Left colon (tissue), 2 donors: ENCODE results near the gene SLC16A8. TPM values are rescaled to one million over a fixed set of nuclear protein-coding genes. Genes with fewer than 3 reads are reported as not detected.

Experiments
- ATAC-seq: fragments of 200-7000 bp; cut with Tn5 transposase; one replicate; pipeline ENCODE4 v1.9.1; 2020; ENCODE audit warnings: mild to moderate bottlenecking, moderate library complexity
- DNase-seq, 2 donors: peaks; one replicate each; pipeline ENCODE4 v3.0.0-alpha.2; 2020
- intact Hi-C, 2 donors: fragments of 100-400 bp; cut with DNase I in 1 of 2; cut with micrococcal nuclease in 1 of 2; formaldehyde crosslinking; loops; one replicate each; pipeline versions ENCODE4 v1.11.2 to v1.14.0; 2022; cut with DNase I, micrococcal nuclease
- total RNA-seq, 2 donors: library from RNA; stranded (reverse); fragmentation: NEBNext Ultra II Directional; extraction: Animal tissue kit (Norgen Biotek cat#: 25700); gene quantifications; one replicate each; pipeline ENCODE4 v1.2.1, GENCODE V29; 2021
- donor health status: DM: no; HTN: no; CAD: no.
- donor health status: DM: yes; HTN: yes; CAD: no.

SLC16A8 gene
- total RNA-seq, 2 donors from 2014 or later = not detected

DNA sequence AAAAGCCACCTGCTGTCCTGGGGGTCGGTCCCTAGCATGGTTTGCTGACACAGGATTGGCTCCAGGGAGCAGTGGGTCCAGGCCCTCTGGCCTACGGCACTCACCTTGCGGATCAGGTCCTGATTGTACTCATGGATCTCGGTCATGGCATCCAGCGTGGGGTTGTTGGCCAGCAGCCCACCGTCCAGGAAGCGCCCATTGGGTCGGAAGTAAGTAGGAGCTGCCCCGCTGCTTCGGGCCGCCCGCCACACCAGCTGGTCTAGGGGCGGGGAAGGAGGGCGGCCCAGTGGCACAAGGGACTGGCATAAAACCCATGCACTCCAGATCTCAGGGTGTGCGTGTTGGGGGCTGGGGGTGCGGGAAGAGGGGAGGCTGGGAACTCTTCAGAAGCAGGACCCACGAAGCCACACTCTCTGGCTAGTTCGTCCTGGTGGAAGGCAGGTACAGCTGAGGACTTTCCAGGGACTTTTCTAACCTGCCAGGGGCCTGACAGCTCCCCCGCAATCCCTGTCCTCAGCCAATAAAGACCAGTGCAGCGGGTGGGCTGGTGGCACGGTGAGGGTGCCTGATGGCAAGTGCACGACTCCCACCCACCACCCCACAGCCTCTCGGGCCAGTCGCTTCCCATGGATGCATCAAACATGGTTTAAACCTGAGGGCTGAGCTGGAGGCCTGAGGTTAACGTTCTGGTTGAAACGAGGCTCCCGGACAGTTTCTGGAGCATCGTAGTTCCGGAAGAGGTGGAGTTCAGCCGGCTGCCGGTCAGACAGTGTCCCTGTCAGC, 31.6 kb upstream of the SLC16A8 start:
- no peak for ATAC-seq
- intact Hi-C loops = no loop called here
- no peak for DNase-seq

DNA sequence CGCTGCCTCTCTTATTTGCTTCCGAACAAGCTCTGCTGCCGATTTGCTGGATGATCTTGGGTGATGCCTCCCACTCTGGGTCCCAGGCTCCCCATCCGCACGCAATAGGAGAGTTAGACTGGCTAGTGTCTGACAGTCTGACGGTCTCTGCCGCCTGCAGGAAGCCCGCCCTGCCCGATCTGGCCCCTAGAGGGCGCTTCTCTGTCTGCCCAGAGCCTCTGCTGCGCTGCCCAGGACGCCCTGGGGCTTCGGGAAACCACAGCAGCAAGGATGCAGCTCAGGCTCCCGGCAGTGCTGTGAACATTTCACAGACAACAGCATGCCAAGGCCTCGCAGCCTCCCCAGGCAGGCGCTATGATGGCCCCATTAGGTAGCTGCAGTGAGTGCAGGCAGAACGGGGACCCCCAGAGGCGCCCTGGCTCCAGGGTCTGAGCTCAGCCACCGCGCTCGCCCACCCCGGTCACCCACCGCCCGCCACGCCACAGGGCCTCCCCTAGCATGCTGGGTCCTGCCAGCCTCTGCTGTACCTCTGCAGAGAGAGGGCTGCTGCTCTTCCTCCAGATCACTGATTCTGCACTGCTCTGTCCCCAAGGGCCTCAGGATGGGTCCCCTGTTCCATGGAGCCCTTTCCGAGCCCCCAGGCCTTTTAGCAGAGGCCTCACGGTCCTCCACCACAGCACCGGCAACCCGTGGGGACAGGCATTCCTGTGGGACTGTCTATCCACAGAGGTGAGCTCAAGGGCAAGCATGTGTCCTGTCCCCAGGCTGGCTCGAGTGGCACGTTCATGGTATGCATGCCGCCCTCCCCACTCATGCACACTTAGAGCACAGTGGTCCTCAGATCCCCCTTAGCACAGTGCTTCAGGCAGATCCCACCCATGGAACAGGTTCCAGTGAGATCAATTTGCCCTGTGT, 30.8 kb upstream of the SLC16A8 start:
- intact Hi-C loops = no loop called here
- ATAC-seq (peak; percentile 26), DNase-seq (peak; percentile 74 to 91)

DNA sequence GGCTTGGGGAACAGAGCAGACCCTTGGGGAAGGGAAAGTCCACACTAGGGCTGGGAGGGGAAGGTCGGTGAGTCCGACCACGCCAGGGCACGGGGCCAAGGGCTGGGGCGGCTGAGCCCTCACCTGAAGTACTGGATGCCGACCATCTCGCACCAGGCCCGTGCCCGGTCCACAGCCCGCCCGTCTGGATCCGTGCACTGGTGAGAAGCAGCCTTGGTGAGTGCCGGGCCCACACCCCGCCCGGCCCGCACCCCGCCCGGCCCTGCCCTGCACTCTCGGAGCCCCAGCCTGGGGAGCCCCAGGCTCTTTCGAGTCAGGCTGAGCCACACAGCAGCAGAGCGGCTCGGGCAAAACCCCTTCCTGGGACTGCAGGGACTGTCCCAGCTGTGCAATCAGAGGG, 28.4 kb upstream of the SLC16A8 start:
- DNase-seq (peak; percentile 38 to 57), ATAC-seq (peak; percentile 33)

DNA sequence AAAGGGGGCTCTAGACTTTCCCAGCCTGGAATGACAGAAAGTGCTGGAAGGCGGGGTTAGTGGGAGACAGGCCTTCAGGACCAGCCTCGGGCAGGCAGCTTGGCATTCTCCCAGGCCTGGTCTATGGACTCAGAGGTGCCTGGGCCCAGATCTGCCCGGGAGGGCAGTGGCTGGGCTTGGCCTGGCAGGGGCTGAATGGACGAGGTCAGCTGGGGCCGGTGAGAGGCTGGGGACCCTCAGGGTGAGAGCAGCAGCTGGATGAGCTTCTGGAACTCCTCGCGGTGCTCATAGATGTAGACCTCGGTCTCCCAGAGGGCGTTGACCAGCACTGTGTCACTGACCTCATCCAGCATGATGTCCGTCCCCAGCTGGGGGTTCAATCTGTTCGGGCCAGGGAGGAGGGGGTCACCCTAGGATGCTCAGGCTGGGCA, 28.0 kb upstream of the SLC16A8 start:
- DNase-seq (peak; percentile 70 to 72), ATAC-seq (peak; percentile 27)
- intact Hi-C loops = no loop called here

More for the DNA sequence above, 28.4 kb upstream of the SLC16A8 start:
- intact Hi-C loops = no loop called here

DNA sequence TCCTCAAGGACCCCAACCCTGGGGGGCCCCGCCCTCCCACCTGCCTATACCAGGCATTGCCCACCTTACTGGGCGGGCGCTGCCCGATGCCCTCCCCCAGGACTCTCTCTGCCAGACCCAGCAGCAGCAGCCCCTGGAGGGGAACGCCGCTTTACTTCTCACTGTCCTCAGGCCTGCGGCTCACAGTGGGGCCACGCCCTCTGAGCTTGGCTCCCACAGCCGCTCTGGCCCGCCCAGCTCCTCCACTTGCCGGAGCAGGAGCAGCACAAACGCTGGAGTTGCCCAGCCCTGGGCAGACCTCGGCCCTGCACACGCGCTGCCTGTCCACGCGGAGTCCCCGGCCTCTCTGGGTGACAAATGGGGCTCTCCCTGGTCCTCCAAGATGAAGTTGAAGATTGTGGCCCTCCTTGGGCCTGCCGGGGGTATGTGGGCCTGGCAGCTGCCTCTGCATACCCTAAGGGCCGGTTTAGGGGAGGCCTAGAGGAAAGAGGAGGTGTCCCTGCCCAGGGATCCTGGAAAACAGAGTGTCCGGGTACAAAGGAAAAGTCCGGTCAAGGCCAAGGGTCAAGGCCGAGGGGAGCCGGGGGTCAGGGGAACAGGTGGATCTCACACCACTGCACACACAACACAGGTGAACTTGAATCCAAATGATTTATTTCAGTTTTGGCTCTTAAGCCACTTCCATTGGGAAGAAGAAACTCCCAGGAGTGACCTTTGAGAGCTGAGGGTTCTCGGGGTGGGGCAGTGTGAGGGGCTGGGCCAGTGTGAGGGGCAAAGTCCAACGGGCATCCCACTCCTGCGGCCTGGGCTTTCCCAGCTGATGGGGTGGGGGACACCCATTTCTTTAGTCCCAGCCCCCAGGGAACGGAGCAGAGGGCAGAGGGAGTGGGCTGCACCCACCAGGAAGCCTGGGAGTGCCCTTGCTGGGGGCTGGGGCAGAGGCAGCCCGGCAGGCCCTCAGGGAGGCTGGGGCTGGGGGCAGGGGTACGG, 27.2 kb upstream of the SLC16A8 start:
- peak; percentile 64 for ATAC-seq
- intact Hi-C loops = no loop called here
- DNase-seq = peak; percentile 73 to 79

DNA sequence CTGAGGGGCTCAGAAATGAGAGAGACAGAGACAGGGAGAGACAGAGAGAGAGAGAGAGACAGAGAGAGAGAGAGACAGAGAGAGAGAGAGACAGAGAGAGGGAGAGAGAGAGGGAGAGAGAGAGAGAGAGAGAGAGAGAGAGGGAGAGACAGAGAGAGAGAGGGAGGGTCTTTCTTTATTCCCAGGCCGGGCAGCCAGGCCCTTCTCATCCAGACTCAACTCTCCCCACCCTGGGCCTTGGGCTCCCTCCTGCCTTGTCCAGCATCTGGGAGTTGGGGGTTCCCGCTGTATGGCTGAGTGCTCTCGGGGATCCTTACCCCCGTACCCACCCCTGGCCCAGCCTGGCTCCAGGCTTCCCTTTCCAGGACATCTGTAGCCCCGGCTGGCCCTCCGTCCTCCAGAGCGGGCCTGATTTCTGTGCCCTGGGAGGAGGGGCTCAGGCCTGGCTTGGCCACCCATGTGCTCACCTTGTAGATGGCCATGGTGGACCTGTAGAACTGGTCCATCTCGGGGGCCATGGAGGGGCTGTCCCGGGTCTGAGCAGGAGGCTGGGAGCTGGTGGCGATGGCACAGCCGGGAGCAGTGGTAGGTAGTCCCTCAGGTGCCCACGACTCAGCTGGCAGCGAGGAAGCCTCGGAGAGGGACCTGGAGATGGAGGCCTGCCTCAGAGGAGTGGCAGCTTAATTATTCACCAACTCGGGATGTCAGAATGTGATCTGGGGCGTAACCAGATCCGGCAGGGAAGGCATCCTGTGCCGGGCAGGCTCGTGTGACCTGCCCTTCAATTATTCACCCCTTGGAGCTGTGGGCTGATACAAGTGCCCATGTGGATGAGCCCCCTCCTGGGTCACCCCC, 26.3 kb upstream of the SLC16A8 start, which contains the start of gene BAIAP2L2:
Gene BAIAP2L2, minus strand, starts transcription at position 677 of the 855 bp plus-strand sequence. Its CDS starts 159 bp downstream, at position 518.
- ATAC-seq = peak; percentile 65
- intact Hi-C loops = no loop called here

DNA sequence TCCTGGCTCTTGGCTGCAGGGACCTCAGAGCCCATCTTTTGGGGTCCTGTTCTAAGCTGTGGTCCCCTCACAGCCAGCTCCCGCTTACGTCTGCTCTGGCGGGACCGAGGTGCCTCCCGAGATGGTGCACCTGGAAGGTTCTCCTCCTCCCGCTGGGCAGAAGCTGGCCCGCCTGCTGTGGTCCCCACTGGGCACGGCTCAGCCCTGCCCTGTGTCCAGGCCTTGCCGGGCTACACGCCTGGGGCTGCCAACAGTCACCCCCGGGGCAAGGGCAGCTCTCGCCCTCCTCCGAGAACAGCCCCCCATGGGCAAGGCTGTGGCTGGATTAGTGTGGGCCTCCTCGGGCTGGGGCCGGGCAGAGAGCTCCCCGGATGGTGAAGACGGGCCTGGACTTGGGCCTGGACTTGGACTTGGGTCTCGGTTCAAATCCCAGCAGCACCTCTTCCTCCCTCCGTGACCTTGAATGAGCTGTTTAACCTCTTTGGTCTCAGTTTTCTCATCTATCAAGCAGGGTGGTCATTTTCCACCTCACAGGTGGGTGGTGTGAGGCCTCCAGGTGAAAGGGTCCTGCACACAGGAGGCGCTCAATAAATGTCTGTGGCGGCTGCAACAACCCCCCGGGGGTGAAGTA, 25.5 kb upstream of the SLC16A8 start:
- ATAC-seq = no peak

More for the DNA sequence above, 26.3 kb upstream of the SLC16A8 start, which contains the start of gene BAIAP2L2:
- peak; percentile 74 to 82 for DNase-seq

DNA sequence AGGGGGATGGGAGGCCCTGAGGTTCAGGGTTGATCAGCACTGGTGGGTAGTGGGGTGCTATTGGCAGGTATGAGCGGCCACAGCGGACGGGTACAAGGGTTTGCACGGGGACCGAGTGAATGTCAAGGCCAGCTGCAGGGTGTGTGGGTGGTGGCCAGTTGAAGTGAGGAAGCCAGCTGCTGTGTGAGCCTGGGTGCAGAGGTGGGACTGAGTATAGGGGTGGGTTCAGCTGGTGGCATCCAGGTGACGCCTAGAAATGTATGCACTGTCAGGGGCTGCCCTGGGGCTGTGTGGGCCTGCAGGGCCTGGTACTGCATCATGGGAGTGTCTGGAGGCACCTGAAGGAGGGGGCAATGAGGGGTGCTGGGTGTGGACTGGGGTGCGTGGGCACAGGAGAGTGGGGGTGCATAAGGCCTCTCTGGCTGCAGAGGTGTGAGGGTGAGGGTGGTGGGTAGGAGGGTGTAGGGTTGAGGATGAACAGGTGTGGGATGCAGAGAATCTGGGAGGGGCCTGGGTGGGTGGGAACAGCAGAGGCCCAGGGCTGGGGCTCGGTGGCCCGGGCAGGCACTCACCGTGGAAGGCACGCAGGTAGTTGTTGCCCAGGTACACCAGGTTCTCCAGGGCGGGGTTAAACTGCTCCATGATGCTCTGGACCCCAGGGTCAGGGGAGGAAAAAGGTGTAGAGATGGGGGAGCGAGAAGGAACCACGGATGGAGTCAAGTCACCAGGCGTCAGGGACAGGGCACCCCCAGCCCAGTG, 24.8 kb upstream of the SLC16A8 start:
- DNase-seq (peak; percentile 27 to 56), ATAC-seq (no peak)
- intact Hi-C loops = no loop called here

More for the DNA sequence above, 25.5 kb upstream of the SLC16A8 start:
- intact Hi-C loops = no loop called here
- no peak for DNase-seq

DNA sequence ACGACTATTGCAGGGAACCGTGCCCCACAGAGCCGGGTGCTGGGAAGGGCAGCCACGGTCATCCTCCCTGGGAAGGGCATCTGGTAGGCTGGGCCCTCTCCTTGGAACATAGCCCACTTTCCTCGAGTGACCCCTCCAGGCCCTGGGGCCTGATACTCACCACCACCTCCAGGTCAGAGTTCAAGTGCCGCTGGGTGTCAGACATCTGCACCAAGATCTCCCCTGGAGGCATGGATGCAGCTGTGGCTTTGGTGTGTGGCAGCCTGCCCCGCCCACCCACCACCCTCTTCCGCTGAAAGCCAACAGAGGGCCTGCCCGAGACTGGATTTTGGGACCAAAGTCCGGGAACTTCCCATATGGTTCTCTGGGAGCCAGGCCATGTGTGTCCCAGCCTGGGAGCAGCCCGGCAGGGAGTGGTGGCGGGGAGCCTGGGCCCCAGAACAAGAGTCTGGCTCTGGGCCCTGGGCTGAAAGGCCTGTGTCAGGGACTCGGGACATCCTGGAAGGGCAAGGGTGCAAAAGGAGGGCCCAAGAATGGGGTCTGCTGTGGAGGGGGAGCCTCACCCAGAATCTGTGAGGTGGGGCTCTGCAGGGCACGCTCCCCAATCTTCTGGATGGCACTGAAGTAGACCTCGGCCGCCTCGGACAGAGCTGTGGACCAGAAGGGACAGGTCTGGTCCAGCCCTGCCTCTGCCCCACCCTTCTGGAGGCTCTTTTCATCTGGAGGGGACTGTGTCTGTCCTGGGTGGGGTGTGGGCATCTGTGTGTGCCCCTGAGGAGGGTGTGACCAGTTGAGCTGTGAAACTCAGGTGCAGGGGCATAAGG, 23.9 kb upstream of the SLC16A8 start:
- intact Hi-C loops = no loop called here
- DNase-seq (peak; percentile 74 to 88), ATAC-seq (peak; percentile 46)

DNA sequence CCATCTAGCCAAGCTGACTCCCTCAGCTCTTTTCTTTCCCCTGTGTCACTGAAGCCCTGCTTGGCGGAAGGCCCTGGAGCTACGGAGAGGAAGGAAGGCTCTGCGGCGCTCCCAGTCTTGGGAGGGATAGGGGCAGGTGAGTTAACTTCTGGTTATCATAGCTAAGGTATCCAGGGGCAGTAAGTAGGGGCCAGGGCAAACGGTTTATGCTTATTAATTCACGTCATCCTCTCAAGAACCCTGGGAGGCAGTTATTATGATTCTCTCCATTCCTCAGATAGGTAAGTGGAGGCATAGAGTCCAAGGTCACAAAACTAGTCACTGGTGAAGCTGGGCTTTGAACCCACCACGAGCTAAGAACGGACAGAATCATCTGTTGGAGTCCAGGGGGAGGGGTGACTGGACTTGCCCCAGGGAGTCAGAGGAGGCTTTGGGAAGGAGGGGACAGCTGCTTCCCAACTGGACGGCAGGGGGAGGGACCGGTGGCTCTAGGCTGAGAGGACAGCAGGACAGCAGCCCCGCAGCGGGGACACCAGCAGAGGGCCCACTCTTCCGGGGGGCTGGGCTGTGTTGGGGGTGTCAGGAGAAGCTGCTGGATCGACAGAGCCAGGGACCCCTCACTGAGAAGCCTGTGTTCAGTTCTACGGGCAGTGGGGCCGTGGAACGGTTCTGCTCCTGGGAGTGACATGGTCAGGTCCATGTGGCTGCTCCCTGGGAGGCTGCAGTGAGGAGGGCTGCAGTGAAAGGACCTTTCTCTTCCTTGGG, 23.0 kb upstream of the SLC16A8 start:
- intact Hi-C loops = no loop called here

DNA sequence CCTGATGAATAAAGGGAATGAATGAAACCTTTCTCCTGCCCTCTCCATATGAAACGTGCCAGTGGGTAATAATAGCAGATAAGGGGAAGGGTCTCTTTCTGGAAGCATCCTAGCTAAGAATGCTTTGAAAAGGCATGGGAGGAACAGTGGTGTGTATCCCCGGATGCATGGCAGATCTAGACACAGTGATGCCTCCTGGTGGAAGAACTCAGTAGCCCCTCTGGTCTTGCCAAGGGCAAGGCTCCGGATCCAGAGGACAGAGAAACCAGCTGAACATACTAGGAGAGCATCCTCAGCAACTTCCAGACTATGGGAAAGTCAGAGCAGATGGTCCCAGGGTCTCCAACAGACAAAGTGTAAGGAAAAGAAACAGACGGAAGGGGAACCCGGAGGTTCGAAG, 20.1 kb upstream of the SLC16A8 start:
- intact Hi-C loops = no loop called here
- no peak for DNase-seq
- ATAC-seq = no peak

More for the DNA sequence above, 23.0 kb upstream of the SLC16A8 start:
- no peak for DNase-seq
- no peak for ATAC-seq

DNA sequence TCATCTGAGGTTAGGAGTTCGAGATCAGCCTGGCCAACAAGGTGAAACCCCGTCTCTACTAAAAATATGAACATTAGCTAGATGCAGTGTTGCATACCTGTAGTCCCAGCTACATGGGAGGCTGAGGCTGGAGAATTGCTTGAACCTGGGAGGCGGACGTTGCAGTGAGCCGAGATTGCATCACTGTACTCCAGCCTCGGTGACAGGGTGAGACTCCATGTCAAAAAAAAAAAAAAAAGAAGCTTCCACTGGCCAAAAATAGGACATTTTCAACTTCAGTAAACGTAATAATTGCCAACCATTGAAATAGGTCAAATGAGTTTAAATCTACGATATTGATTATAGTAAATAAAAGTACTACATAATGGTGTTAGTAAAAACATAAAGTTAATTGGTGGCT, 19.7 kb upstream of the SLC16A8 start:
- no peak for ATAC-seq
- intact Hi-C loops = no loop called here
- DNase-seq = no peak

DNA sequence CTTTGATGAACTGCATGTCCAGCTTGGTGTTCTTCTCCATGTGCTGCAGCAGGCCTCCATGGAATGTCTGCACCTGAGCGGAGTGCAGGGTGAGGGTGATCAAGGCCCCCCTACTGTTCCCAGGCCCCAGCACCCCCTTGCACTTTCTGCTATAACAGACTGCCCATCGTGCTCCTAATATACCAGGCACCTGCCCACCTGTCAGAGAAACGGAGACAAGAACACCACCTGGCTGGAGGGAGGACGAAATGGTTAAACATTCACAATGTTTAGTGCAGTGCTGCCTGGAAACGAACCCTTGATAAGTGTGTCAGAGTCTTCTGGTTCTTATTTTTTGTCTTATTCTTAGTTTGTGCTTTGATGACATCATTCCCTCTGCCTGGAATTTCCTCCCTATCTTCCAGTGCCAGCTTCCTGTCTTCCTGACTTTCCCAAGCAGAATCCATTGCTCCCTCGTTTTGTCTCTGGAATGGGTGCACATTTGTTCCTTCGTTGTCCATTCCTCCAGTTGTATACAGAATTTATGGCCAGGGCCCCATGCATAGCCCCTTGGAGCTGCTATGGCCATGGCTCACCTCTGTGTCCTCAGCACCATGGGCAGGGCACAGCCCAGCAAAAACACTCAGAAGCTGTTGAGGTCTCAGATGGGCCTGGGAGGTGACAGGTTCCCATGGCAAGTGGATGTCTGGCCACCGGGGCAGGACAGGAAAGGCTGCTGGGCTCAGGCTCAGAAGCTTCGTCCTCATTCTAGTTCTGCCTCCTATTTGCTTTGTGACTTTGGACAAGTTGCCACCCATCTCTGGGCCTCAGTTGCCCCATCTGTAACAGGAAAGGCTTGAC, 14.6 kb upstream of the SLC16A8 start:
- ATAC-seq (peak; percentile 21), DNase-seq (no peak)
- intact Hi-C loops = no loop called here
